ENCODE measurements around the gene MAP2. TPM values are rescaled to one million over a fixed set of nuclear protein-coding genes. Genes with fewer than 3 reads are reported as not detected.

Gene MAP2
- total and polyA plus RNA-seq, 4 donors, result 0.70 to 4.2 (median 1.9) TPM

- Histone ChIP-seq H3K4me3 (ENCODE audit: low read depth in 1 of 3, low read length in 3 of 3) (no peak overlapping the region), H3K9ac (ENCODE audit: low read depth in 1 of 2, low read length in 2 of 2) (no peak overlapping the region), H3K36me3 (ENCODE audit: control insufficient read depth in 4 of 4, insufficient read depth in 3 of 4, low read depth in 1 of 4, low read length in 3 of 4) (no peaks in the 10 kb centered on the region), H3K27ac (ENCODE audit: low read depth in 1 of 2, low read length in 2 of 2) (no peak overlapping the region), H3K27me3 (ENCODE audit: control insufficient read depth in 4 of 4, insufficient read depth in 4 of 4, low read length in 3 of 4) (no peaks in the 10 kb centered on the region), H3K4me1 (ENCODE audit: control insufficient read depth in 4 of 4, insufficient read depth in 4 of 4, low read length in 3 of 4) (no peaks in the 10 kb centered on the region), H3K9me3 (ENCODE audit: control insufficient read depth in 4 of 4, low read length in 3 of 4) (no peaks in the 10 kb centered on the region)
- DNase-seq (ENCODE audit: low spot score), result no peak
- TF ChIP-seq MAX (IDR thresholded peaks at IDR 0.05) (no peak), TAF1 (conservative IDR thresholded peaks at IDR 0.05) (no peak), CTCF (IDR thresholded peaks at IDR 0.05; ENCODE audit: low read depth, low read length, missing input control) (no peak), NR2F2 (IDR thresholded peaks at IDR 0.05) (no peak), FOXA1 (IDR thresholded peaks at IDR 0.05) (no peak), YY1 (IDR thresholded peaks at IDR 0.05) (no peak), HNF4A (conservative IDR thresholded peaks at IDR 0.05) (no peak), GABPA (IDR thresholded peaks at IDR 0.05 in 1 of 2, conservative IDR thresholded peaks at IDR 0.05 in 1 of 2) (no peak), REST (IDR thresholded peaks at IDR 0.05) (no peak), RXRA (IDR thresholded peaks at IDR 0.05) (no peak), ZBTB33 (IDR thresholded peaks at IDR 0.05) (no peak), HNF4G (IDR thresholded peaks at IDR 0.05) (no peak), ATF3 (IDR thresholded peaks at IDR 0.05) (no peak), EGR1 (IDR thresholded peaks at IDR 0.05; ENCODE audit: low read depth in 2 of 2) (no peak), SP1 (IDR thresholded peaks at IDR 0.05) (no peak), RAD21 (IDR thresholded peaks at IDR 0.05) (no peak), JUND (IDR thresholded peaks at IDR 0.05) (no peak), FOXA2 (IDR thresholded peaks at IDR 0.05) (no peak)
Measured at GRCh38 chr2:209713219-209713618, 289.4 kb downstream of the MAP2 start.

Measured in liver (tissue), 9 donors.